IPS-15b (cell line): ENCODE measurements around the gene SLC31A1.
A peak's percentile ranks its signal among the peaks of the same experiment; 100 is the strongest.

ENCODE experiments used
- H3K27me3 ChIP-seq: one replicate; pipeline ENCODE4 v1.6.1; 2013; ENCODE audit warnings: low read length; ENCODE audit not compliant: control insufficient read depth, insufficient read depth
- H3K36me3 ChIP-seq: one replicate; pipeline ENCODE4 v1.6.1; 2013; ENCODE audit warnings: low read length; ENCODE audit not compliant: control insufficient read depth, insufficient read depth
- H3K4me1 ChIP-seq: one replicate; pipeline ENCODE4 v1.6.1; 2013; ENCODE audit warnings: mild to moderate bottlenecking, low read length; ENCODE audit not compliant: control insufficient read depth, insufficient read depth
- H3K4me3 ChIP-seq: one replicate; pipeline ENCODE4 v1.5.1; 2013; ENCODE audit warnings: low read depth, low read length
- H3K9ac ChIP-seq: one replicate; pipeline ENCODE4 v1.6.1; 2013; ENCODE audit warnings: low read depth, mild to moderate bottlenecking, low read length
- H3K9me3 ChIP-seq: one replicate; pipeline ENCODE4 v1.6.1; 2013; ENCODE audit warnings: mild to moderate bottlenecking, low read length; ENCODE audit not compliant: control insufficient read depth, insufficient read depth

Gene SLC31A1

DNA sequence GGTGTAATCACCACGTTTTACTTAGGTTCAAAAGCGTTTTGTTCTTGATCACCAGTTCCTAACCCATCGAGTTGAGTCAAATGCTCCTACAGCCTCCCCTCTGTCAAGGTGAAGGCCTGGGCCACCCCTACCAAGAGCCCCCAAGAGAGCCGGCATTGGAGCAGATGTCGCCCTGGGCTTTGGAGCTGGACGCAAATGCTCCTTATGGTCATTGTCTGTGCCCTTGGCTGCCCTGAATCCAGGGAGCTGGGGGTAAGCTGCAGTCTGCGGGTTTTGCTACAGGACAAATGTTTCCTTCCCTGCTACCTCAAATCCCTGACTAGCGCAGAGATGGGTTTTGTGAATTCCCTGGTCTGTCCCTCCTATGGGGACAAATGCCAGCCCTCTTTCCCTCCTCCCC, 77.0 kb downstream of the SLC31A1 start:
- Histone ChIP-seq H3K4me1 (peaks cover 3% of the 10 kb centered on the region), H3K9me3 (no peaks in the 10 kb centered on the region), H3K4me3 (no peak overlapping the region), H3K27me3 (no peaks in the 10 kb centered on the region), H3K36me3 (no peaks in the 10 kb centered on the region), H3K9ac (no peak overlapping the region)

DNA sequence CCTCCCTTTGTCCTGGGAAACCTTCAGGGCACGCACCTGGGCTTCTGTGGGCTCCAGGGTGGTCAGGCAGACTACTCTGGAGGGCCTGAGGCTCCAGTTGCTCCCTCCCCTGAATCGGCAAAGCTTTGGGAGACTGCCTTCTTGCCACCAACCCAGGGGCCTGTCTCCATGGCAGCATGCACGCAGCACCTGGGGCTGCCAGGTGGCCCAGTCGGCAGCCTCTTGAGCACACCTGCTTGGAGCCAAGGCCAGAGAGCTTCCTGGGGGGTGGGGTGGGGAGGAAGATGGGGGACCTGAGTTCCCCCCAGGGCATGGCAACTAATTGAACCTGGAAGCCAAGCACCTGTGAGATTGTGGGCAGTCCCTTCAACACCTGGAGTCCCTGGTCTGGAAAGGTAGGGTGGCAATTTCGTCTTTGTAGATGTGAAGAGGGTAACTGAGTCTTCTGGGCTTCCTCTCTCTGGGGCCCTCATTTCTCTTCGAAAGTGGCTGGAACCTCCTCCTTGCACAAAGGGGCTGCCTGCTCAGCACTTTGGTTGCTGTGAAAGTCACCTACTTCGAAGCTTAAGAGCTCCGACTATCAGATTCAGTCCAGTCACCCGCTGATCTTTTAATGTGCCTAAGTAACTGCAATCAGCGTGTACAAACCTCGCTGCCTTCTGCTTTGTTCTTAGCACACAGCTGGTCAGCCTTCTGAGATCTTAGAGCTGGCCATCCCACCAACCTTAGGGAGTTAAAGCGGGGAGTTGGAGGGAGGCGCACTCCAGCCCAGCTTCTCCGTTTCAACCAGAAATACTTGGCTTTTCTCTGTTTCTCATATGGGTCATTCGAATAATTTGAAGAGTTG, 77.8 kb downstream of the SLC31A1 start:
- Histone ChIP-seq H3K4me3 (no peak overlapping the region), H3K27me3 (no peaks in the 10 kb centered on the region), H3K36me3 (no peaks in the 10 kb centered on the region), H3K4me1 (peaks cover 3% of the 10 kb centered on the region), H3K9me3 (no peaks in the 10 kb centered on the region), H3K9ac (no peak overlapping the region)

DNA sequence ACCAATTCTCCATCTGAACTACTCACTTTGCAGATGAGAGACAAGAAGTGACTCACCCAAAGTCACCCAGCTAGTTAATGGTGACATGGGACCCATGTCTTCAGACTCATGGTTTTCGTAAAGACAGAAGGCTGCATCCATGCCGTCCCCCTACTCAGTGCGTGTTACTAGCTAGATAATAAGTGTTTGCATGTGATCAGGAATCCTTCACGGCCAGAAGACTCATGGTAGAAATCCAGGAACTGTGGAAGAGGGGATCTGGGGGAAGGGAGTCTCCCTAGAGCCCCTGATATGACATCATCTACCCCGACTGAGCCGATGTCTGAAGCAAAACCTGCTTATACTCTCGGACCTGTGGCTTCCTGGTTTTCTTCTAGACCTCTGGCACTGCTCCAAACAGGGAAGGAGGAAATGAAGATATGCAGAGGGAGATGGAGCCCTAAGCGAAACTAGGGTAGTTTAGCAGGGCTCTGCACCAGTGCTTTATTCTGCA, 78.5 kb downstream of the SLC31A1 start:
- H3K36me3 ChIP-seq = no peaks in the 10 kb centered on the region

DNA sequence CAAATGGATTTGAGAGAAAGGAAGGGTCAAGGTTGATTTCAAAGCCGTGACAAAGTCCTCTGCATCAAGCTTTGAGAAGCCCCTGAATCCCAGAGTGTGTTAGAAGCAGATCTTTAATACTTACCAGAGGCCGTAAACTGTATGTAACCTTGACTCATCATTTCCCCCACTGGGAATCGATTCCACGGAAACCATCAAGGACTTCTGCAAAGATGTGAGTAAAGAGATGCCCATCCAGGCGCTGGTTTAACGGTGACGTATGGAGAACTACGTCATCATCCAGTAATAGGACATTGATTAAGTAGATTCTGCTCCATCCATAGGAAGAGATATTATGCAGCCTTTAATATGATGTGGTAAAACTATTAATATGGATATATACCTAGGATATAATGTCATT, 80.2 kb downstream of the SLC31A1 start:
- Histone ChIP-seq H3K36me3 (no peaks in the 10 kb centered on the region), H3K4me1 (peaks cover 3% of the 10 kb centered on the region), H3K9me3 (no peaks in the 10 kb centered on the region), H3K4me3 (no peak overlapping the region), H3K27me3 (no peaks in the 10 kb centered on the region), H3K9ac (no peak overlapping the region)

More for the DNA sequence above, 78.5 kb downstream of the SLC31A1 start:
- Histone ChIP-seq H3K4me1 (peaks cover 3% of the 10 kb centered on the region), H3K9me3 (no peaks in the 10 kb centered on the region), H3K27me3 (no peaks in the 10 kb centered on the region), H3K9ac (no peak overlapping the region), H3K4me3 (no peak overlapping the region)

DNA sequence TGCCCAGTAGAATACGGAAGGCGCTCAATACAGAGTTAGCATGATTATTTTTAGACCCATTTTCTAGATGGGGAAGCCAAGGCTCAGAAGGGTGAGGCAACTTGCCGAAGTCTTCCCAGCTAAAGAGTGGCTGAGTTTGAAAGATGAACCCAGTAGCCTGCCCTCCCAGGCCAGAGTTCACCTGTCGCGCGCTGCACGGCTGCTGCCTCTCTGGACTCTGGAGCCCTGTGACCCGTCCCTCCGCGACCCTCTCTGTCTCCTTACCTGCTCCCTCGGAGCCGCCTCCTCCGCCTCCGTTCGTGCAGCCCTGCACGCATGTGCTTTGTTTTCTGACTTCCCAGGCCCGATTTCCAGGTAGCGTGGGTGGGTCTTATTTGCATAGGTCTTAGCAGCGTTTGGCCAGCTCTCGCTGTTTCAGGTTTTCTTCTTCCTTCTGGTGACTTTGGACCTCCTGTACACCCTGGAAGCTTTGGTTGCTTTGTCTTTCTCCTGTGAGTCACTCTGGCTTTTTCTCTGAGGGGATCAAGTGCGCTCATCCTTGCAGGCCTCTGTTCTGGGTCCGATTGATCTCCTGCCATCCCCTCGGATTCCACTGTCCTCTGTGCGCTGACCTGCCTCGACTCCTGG, 81.6 kb downstream of the SLC31A1 start, which contains the start of gene RNF183:
RNF183 (minus strand) TSS at position 585 of the 627 bp plus-strand sequence. CDS start 5,192 bp downstream, outside the sequence.
- H3K9ac ChIP-seq = peak within 1 kb of the TSS; percentile 13
- no peaks in the 10 kb centered on the region for H3K36me3 ChIP-seq
- peak within 1 kb of the TSS; percentile 20 for H3K4me3 ChIP-seq

DNA sequence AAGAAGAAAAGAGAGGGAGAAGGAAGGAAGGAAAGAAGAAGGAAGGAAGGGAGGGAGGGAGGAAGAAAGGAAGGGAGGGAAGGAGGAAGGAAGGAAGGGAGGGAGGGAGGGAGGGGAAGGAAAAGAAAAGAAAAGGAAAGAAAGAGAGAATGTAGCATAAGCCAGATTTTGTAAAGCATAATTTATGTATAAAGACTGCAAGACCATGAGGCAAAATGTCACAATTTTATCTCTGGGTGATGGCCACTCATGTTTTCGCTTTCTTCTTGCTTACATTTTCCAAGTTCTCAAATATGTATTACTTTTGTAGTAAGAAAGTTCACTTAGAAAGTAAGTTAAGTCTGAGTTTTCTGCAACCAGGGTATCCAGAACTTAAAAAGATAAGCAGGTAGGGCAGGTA, 85.2 kb downstream of the SLC31A1 start:
- Histone ChIP-seq H3K4me3 (no peak overlapping the region), H3K9me3 (no peaks in the 10 kb centered on the region), H3K36me3 (no peaks in the 10 kb centered on the region), H3K4me1 (peaks cover 3% of the 10 kb centered on the region), H3K27me3 (no peaks in the 10 kb centered on the region), H3K9ac (no peak overlapping the region)

More for the DNA sequence above, 81.6 kb downstream of the SLC31A1 start, which contains the start of gene RNF183:
- peaks cover 3% of the 10 kb centered on the region for H3K4me1 ChIP-seq
- no peaks in the 10 kb centered on the region for H3K9me3 ChIP-seq
- H3K27me3 ChIP-seq = no peaks in the 10 kb centered on the region

DNA sequence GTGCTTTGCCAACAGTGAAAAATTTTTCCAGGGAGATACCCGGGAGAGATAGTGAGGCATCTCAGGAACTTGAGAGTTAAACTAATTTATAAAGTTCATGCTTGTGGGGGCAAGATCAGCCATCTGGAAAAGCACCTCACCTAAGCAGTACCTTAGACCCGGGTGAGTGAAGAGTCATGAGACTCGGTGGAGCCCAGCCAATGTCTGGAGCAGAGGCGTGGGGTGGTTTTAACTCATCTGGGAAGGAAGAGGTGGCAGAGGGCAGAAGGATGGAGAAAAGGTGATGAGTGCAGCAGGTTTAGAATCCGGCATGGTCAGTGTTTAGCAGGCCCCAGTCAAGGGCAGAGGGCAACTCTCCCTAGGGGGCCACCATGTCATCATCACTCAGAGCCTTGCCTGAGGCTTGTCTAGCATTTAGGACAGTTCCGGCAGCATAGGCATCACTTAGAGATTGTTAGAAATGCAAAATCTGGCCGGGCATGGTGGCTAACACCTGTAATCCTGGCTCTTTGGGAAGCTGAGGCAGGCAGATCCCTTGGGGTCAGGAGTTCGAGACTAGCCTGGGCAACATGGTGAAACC, 86.1 kb downstream of the SLC31A1 start:
- Histone ChIP-seq H3K4me1 (peaks cover 3% of the 10 kb centered on the region), H3K9ac (no peak overlapping the region), H3K4me3 (no peak overlapping the region), H3K27me3 (no peaks in the 10 kb centered on the region), H3K9me3 (no peaks in the 10 kb centered on the region), H3K36me3 (no peaks in the 10 kb centered on the region)

DNA sequence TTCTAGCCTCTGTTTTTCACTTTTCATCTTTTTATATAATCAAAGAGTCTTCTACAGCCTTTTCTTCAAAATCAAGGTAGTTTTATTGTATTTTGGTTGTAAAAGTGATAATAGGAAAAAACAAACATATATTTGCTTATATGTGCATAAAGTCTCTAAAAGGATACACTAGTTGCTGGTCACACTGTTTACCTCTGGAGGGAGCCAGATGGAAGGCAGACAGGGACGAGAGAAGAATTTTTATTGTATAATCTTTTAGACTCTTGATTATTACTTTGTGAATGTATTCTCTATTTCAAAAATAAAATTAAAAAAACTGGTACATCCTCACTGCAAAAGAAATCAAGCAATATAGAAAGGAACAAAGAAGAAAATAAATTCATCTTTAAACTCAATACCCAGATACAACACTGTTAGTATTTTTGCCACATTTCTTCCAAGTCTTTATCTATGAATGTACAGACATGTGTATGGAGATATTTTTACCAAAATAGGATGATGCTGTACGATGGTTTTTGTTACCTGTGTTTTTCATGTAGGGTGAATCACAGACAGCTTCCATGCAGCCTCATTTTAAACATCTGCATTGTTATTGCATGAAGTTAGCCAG, 88.0 kb downstream of the SLC31A1 start:
- H3K27me3 ChIP-seq = no peaks in the 10 kb centered on the region
- H3K9ac ChIP-seq = no peak overlapping the region
- H3K36me3 ChIP-seq = no peaks in the 10 kb centered on the region
- H3K4me3 ChIP-seq = no peak overlapping the region
- no peaks in the 10 kb centered on the region for H3K9me3 ChIP-seq
- no peaks in the 10 kb centered on the region for H3K4me1 ChIP-seq

DNA sequence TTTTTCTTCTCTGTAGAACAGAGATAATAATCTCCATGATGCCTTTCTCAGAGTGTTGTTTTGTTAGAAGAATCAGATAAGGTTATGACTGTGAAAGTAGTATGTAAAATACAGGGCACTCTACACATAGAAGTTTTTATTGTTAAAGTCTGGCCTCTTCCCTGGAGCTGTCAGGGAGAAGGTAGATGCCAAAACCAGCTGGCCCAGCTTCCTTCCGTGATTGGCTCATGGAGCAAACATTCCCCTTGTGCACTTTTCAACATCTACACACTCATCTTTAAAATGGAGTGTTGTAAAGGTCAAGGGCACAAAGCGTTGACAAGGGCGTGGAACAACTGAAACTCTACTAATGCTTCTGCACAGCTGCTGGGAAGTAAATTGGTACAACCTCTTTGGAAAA, 89.2 kb downstream of the SLC31A1 start:
- H3K4me1 ChIP-seq = no peaks in the 10 kb centered on the region
- H3K27me3 ChIP-seq = no peaks in the 10 kb centered on the region
- no peak overlapping the region for H3K4me3 ChIP-seq
- no peaks in the 10 kb centered on the region for H3K9me3 ChIP-seq
- H3K36me3 ChIP-seq = no peaks in the 10 kb centered on the region
- no peak overlapping the region for H3K9ac ChIP-seq

DNA sequence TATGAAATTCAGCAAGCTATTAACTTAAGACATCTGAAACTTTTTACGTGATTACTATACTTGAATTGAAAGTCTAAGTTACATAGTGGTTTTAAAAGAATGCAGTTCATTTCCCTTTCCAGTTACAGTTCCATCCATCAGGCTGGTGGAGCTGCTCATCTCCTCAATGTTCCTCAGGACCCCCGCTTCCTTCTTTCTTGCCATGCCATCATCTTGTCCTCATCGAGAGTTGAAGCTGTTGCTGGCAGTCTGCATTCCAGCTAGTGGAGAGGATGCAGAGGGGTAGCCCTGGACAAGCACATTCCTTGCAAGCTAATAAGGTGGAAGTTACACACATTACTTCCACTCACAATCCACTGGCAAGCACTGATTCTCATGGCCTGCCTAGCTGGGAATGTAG, 90.6 kb downstream of the SLC31A1 start:
- Histone ChIP-seq H3K9me3 (no peaks in the 10 kb centered on the region), H3K4me3 (no peak overlapping the region), H3K36me3 (no peaks in the 10 kb centered on the region), H3K4me1 (no peaks in the 10 kb centered on the region), H3K27me3 (no peaks in the 10 kb centered on the region), H3K9ac (no peak overlapping the region)

DNA sequence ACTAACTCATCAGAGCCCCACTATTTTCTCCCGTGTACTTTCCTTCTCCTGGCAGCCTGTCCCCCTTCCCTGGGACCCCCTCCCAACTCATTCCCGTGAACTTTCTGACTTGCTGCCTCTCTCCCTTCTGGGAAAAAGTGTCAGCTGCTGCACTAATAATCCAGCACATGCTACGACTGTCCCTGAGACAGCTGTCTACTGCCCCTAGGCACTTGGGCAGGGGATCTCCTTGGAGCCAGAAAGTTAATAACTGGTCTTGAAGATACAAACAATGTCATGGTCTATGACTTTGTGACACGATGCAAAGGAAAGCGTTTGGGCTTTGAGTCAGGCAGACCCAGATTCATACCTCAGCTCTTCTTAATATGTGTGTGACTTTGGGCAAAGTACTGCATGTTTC, 91.9 kb downstream of the SLC31A1 start:
- no peak overlapping the region for H3K9ac ChIP-seq
- no peaks in the 10 kb centered on the region for H3K36me3 ChIP-seq
- H3K4me1 ChIP-seq = no peaks in the 10 kb centered on the region
- H3K4me3 ChIP-seq = no peak overlapping the region
- H3K9me3 ChIP-seq = no peaks in the 10 kb centered on the region
- no peaks in the 10 kb centered on the region for H3K27me3 ChIP-seq
